T-helper 9 cell (primary cell): ENCODE measurements around the gene PTPN22.
A peak's percentile ranks its signal among the peaks of the same experiment; 100 is the strongest.

Experiments used
- DNase-seq: peaks from one replicate; pipeline ENCODE4 v3.0.0-alpha.2; 2020

Gene PTPN22

GRCh38 chr1:113846391-113847035 lies 25.0 kb downstream of the PTPN22 start:
- no peak for DNase-seq

- DNase-seq: no peak
Observed at GRCh38 chr1:113836534-113836933, 35.0 kb downstream of the PTPN22 start.

- DNase-seq: no peak
Observed at GRCh38 chr1:113835686-113836290, 35.7 kb downstream of the PTPN22 start.

DNA sequence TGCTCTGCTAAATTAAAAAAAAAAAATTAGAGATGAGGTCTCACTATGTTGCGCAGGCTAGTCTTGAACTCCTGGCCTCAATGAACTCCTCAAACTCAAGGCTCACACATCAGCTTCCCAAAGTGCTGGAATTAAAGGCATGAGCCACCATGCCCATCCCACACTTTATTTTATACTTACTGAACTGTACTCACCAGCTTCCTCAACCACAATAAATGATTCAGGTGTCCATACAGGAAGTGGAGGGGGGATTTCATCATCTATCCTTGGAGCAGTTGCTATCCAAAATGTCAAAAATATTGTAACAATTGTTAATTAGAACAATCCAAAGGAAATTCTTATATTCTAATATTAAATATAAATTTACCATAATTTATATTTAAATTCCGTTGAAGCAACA lies 36.8 kb downstream of the PTPN22 start:
- no peak for DNase-seq

- no peak for DNase-seq
Observed at GRCh38 chr1:113830039-113830438, 41.5 kb downstream of the PTPN22 start.

- DNase-seq: no peak
Observed at GRCh38 chr1:113821916-113822315, 49.6 kb downstream of the PTPN22 start.

- no peak for DNase-seq
Observed at GRCh38 chr1:113818578-113818977, 52.9 kb downstream of the PTPN22 start.

- no peak for DNase-seq
Observed at GRCh38 chr1:113813218-113813617, 58.3 kb downstream of the PTPN22 start.

- DNase-seq: no peak
Observed at GRCh38 chr1:113812661-113813135, 58.8 kb downstream of the PTPN22 start.

GRCh38 chr1:113811888-113812660 lies 59.4 kb downstream of the PTPN22 start, which contains the start of gene RSBN1:
Gene RSBN1 (minus strand): TSS chr1:113812476. CDS start chr1:113812412, 64 bp downstream.
- peak; percentile 94 for DNase-seq

DNA sequence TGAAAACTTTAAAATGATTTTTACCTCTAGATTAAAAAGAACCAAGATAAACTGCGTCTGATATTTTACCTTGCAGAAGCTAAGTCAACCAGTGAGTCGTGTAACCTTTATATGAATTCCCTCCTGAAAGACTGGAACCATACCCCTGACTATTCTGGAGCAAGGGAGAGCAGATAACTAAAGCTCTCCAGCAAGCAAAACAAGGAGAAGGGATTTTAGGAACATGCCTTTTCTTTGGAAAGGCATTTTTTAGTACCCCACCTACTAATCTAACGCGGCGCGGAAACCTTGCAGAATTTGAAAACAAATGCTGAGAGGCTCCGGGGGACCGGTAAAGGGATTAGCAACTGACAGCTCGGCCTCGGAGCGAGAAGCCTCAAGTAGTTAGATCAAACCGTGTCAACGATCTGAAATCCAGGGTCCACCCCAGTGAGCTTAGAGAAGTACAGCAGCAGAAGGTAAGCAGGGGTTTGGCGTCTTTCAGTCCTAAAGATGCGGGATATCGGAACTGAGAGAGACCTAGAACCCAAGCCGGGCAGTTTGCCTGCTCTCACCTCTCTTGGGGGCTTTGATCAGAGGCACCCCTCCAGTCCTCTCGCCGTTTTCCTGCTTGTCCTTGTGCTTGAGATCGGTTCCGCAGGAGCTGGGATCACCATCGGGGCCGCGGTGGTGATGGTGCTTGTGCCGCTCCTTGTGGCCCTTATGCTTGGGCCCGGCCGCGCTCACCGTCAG lies 60.2 kb downstream of the PTPN22 start:
- DNase-seq: no peak

GRCh38 chr1:113809670-113810602 lies 61.6 kb downstream of the PTPN22 start:
- no peak for DNase-seq

DNA sequence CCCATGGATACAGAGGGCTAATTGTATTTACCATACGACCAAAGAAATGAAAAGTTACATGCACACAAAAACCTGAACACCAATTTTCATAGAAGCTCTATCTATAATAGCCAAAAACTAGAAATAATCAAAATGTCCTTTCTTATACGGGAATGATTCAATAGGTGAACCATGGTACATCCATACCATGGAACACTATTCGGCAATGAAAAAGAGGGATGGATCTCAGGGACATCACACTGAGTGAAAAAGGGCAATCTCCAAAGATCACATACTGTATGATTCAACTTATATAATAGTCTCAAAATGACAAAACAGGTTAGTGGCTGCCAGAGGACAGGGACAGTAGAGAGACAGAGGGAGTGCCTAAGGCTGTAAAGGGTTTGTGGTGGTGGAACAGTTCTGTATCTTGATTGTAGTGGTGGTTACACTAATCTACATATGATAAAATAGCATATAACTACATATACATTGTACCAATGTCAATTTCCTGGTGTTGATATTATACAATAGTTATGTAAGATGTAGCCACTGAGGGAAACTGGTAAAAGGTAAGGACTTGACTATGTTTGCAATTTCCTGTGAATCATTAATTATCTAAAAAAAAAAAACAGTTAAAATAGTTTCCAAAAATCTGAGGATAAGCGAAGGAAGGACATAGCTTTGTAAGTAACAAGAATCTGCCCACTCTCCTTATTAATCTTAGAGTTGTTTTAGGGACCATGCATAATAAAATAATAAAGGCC lies 62.9 kb downstream of the PTPN22 start:
- DNase-seq: no peak

- no peak for DNase-seq
Observed at GRCh38 chr1:113805639-113806038, 65.9 kb downstream of the PTPN22 start.

DNA sequence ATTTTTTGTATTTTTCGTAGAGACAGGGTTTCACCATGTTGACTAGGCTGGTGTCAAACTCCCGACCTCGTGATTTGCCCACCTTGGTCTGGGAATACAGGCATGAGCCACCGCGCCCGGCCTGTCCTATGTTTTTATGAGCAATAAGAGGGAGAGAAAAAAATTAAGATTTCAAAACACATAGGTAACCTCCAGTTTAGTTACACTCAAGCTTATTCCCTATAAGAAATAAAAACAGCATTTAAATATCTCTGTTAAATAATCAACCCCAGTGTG lies 66.3 kb downstream of the PTPN22 start:
- no peak for DNase-seq

GRCh38 chr1:113804421-113805255 lies 66.9 kb downstream of the PTPN22 start:
- DNase-seq: no peak

GRCh38 chr1:113802367-113803007 lies 69.0 kb downstream of the PTPN22 start:
- DNase-seq: no peak

- no peak for DNase-seq
Observed at GRCh38 chr1:113800487-113800886, 71.0 kb downstream of the PTPN22 start.

DNA sequence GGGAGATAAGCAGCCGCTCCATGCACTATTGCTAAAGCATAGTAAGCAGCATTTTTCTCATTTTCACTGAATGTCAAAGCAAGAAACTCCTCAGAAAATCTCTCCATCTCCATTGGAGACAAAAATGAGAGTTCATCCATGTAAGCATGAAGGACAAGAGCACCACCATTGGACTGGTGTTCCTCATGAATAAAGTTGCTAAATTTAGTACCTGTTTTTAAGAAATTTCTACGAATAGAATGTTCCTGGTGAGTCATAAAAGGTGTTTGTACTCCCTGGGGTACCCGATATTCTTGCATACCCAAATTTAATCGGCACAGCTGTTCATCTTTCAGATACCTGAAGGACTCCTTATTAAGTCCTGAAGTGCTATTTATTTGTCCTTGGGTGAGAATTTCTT lies 74.0 kb downstream of the PTPN22 start:
- no peak for DNase-seq
